ENCODE measurements around the gene PCNP.
"Not testable (repeated sequence)": the region's sequence is repeated elsewhere in the genome, so short reads cannot be mapped to it uniquely, and the experiment has no call there.

PCNP gene

GRCh38 chr3:101634591-101635196, 60.7 kb downstream of the PCNP start:
- DNase-seq: no peak

- no peak for DNase-seq
These were observed 61.4 kb downstream of the PCNP start for GRCh38 chr3:101635345-101635744.

GRCh38 chr3:101635954-101636798, 62.2 kb downstream of the PCNP start:
- DNase-seq: no peak

- DNase-seq: no peak
These were observed 63.5 kb downstream of the PCNP start for GRCh38 chr3:101637451-101637850.

- DNase-seq: no peak
These were observed 64.3 kb downstream of the PCNP start for GRCh38 chr3:101638261-101638745.

GRCh38 chr3:101639280-101639963, 65.4 kb downstream of the PCNP start:
- no peak for DNase-seq

GRCh38 chr3:101640256-101640655, 66.3 kb downstream of the PCNP start:
- no peak for DNase-seq

- DNase-seq: not testable (repeated sequence)
These were observed 67.6 kb downstream of the PCNP start for GRCh38 chr3:101641397-101642115.

- no peak for DNase-seq
These were observed 68.5 kb downstream of the PCNP start for GRCh38 chr3:101642441-101642840.

- DNase-seq: no peak
These were observed 69.2 kb downstream of the PCNP start for GRCh38 chr3:101643009-101643844.

Data from activated gamma-delta T cell (primary cell).